Keratinocyte (primary cell): ENCODE measurements around the gene TARDBP. TPM values are rescaled to one million over a fixed set of nuclear protein-coding genes. Genes with fewer than 3 reads are reported as not detected.

Experiments used
- DNase-seq: peaks from one replicate; pipeline ENCODE4 v3.0.0-alpha.2; 2011; ENCODE audit warnings: low read depth, missing footprints, low spot score
- FAIRE-seq: peaks from 2 replicates; lab custom pipeline; 2011; peaks lifted over from hg19 to GRCh38; lab: Jason Lieb, UNC
- H2AFZ ChIP-seq: 2 replicates; pipeline ENCODE4 v1.6.0; 2012; ENCODE audit warnings: low read length, control low read depth, inconsistent platforms; ENCODE audit not compliant: control insufficient read depth
- H3K27ac ChIP-seq: 2 replicates; pipeline ENCODE4 v1.5.1; 2011; ENCODE audit warnings: low read length; ENCODE audit not compliant: control insufficient read depth, insufficient read depth
- H3K27me3 ChIP-seq: 3 replicates; pipeline ENCODE4 v1.6.0; 2011; ENCODE audit warnings: low read length; ENCODE audit not compliant: control insufficient read depth, insufficient read depth; ENCODE audit errors: extremely low read depth
- H3K36me3 ChIP-seq, 2 experiments: 2 replicates in 1 of 2; 3 replicates in 1 of 2; pipeline ENCODE4 v1.5.1; 2011; ENCODE audit warnings: low read length in 2 of 2, mild to moderate bottlenecking in 1 of 2; ENCODE audit not compliant: control insufficient read depth in 2 of 2, insufficient read depth in 2 of 2; ENCODE audit errors: extremely low read depth in 1 of 2
- H3K4me1 ChIP-seq: 3 replicates; pipeline ENCODE4 v1.5.1; 2011; ENCODE audit warnings: low read length; ENCODE audit not compliant: control insufficient read depth, insufficient read depth; ENCODE audit errors: extremely low read depth
- H3K4me2 ChIP-seq: 3 replicates; pipeline ENCODE4 v1.6.0; 2011; ENCODE audit warnings: low read depth, low read length; ENCODE audit not compliant: control insufficient read depth, insufficient read depth; ENCODE audit errors: extremely low read depth
- H3K4me3 ChIP-seq, 3 experiments: fragments of 200-600 bp in 1 of 3; sonication (generic) in 1 of 3; 2 replicates in 2 of 3; 3 replicates in 1 of 3; pipeline ENCODE4 v1.5.1; 2011 to 2016; ENCODE audit warnings: low read length in 3 of 3, mild to moderate bottlenecking in 3 of 3, control low read depth in 2 of 3, inconsistent platforms in 1 of 3, low read depth in 1 of 3, mixed read lengths in 1 of 3, mixed run types in 1 of 3, moderate library complexity in 1 of 3; ENCODE audit not compliant: control insufficient read depth in 2 of 3, insufficient read depth in 2 of 3; ENCODE audit errors: extremely low read depth in 1 of 3
- H3K79me2 ChIP-seq: 2 replicates; pipeline ENCODE4 v1.6.0; 2012; ENCODE audit warnings: low read length; ENCODE audit not compliant: control insufficient read depth, insufficient read depth
- H3K9ac ChIP-seq: 3 replicates; pipeline ENCODE4 v1.6.0; 2011; ENCODE audit warnings: low read length; ENCODE audit not compliant: control insufficient read depth, insufficient read depth; ENCODE audit errors: extremely low read depth
- H3K9me1 ChIP-seq: 3 replicates; pipeline ENCODE4 v1.6.0; 2011; ENCODE audit warnings: low read length; ENCODE audit not compliant: control insufficient read depth, insufficient read depth; ENCODE audit errors: extremely low read depth
- H3K9me3 ChIP-seq: 2 replicates; pipeline ENCODE4 v1.5.1; 2012; ENCODE audit warnings: low read depth, low read length; ENCODE audit not compliant: control insufficient read depth
- H4K20me1 ChIP-seq: 3 replicates; pipeline ENCODE4 v1.6.0; 2011; ENCODE audit warnings: low read length; ENCODE audit not compliant: control insufficient read depth, insufficient read depth; ENCODE audit errors: extremely low read depth
- EZH2 ChIP-seq: IDR thresholded peaks from one replicate; pipeline ENCODE4 v1.6.1; 2012; ENCODE audit warnings: inconsistent platforms, mild to moderate bottlenecking, low read length, moderate library complexity
- dilution Hi-C: fragments of 300-500 bp; cut with MboI; formaldehyde crosslinking; loops from one replicate; pipeline ENCODE4 v1.7.0; 2020; ENCODE audit warnings: low sequenced_read_pairs; ENCODE audit not compliant: extremely low pct_ligation_motif_present
- polyA plus RNA-seq, 5 experiments: library from polyadenylated mRNA; depleted of rRNA in 3 of 5; stranded (reverse) in 3 of 5; stranded (forward) in 1 of 5; unstranded in 1 of 5; fragments of >200 nt; gene quantifications; 1 replicate in 1 of 5; 2 replicates in 3 of 5; 3 replicates in 1 of 5; pipeline versions ENCODE4 v1.2.1 to v1.2.3, GENCODE V29; 2011 to 2012; ENCODE audit warnings: missing spikeins in 2 of 5, low read depth in 1 of 5, low replicate concordance in 1 of 5
- TF ChIP-seq, protein P1 (sequence below), 3 experiments: IDR thresholded peaks in 1 of 3; conservative IDR thresholded peaks in 1 of 3; optimal IDR thresholded peaks in 1 of 3; 2 replicates in 2 of 3; 3 replicates in 1 of 3; pipeline versions ENCODE3 to v1.5.1; 2011; ENCODE audit warnings: low read length in 3 of 3, mild to moderate bottlenecking in 3 of 3, moderate library complexity in 2 of 3, control low read depth in 1 of 3, inconsistent platforms in 1 of 3; ENCODE audit not compliant: insufficient read depth in 2 of 3; ENCODE audit errors: extremely low read depth in 1 of 3

Gene TARDBP
- polyA plus RNA-seq, 1 donor (not counting 4 experiments of a cell fraction or from before 2014, with no cell fraction given) = 177 TPM

DNA sequence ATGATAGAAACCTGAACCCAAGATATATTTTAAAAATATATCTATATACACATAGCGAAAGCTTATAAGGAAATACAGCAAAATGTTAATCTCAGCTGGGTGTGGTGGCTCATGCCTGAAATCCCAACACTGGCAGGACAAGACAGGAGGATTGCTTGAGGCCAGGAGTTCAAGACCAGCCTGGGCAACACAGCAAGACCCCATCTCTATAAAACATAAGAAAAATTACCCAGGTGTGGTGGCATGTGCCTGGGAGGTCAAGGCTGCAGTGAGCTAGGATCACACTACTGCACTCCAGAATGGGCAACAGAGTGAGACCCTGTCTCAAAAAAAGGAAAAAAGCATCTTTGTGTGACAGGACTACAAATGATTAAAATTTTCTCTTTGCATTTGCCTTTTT is 53.3 kb downstream of the TARDBP start:
- H4K20me1 ChIP-seq = no peaks in the 10 kb centered on the region
- no peak overlapping the region for H3K27ac ChIP-seq
- dilution Hi-C loops = no loop called here
- FAIRE-seq = no peak
- H3K9me3 ChIP-seq = no peaks in the 10 kb centered on the region
- H3K4me2 ChIP-seq = no peak overlapping the region
- no peak overlapping the region for H2AFZ ChIP-seq
- H3K79me2 ChIP-seq = peaks cover 9% of the 10 kb centered on the region
- no peak for TF ChIP-seq EZH2
- TF ChIP-seq, protein P1, sequence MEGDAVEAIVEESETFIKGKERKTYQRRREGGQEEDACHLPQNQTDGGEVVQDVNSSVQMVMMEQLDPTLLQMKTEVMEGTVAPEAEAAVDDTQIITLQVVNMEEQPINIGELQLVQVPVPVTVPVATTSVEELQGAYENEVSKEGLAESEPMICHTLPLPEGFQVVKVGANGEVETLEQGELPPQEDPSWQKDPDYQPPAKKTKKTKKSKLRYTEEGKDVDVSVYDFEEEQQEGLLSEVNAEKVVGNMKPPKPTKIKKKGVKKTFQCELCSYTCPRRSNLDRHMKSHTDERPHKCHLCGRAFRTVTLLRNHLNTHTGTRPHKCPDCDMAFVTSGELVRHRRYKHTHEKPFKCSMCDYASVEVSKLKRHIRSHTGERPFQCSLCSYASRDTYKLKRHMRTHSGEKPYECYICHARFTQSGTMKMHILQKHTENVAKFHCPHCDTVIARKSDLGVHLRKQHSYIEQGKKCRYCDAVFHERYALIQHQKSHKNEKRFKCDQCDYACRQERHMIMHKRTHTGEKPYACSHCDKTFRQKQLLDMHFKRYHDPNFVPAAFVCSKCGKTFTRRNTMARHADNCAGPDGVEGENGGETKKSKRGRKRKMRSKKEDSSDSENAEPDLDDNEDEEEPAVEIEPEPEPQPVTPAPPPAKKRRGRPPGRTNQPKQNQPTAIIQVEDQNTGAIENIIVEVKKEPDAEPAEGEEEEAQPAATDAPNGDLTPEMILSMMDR (optimal IDR thresholded peaks at IDR 0.05 in 1 of 3, IDR thresholded peaks at IDR 0.05 in 1 of 3, conservative IDR thresholded peaks at IDR 0.05 in 1 of 3; ENCODE audit: extremely low read depth in 1 of 3, insufficient read depth in 2 of 3, low read length in 3 of 3) = no peak
- peaks cover 30 to 46% of the 10 kb centered on the region in 2 experiments for H3K36me3 ChIP-seq
- H3K27me3 ChIP-seq = no peaks in the 10 kb centered on the region
- peaks cover 8% of the 10 kb centered on the region for H3K4me1 ChIP-seq
- no peak overlapping the region for H3K4me3 ChIP-seq
- H3K9ac ChIP-seq = no peak overlapping the region
- H3K9me1 ChIP-seq = no peaks in the 10 kb centered on the region
- DNase-seq = no peak

DNA sequence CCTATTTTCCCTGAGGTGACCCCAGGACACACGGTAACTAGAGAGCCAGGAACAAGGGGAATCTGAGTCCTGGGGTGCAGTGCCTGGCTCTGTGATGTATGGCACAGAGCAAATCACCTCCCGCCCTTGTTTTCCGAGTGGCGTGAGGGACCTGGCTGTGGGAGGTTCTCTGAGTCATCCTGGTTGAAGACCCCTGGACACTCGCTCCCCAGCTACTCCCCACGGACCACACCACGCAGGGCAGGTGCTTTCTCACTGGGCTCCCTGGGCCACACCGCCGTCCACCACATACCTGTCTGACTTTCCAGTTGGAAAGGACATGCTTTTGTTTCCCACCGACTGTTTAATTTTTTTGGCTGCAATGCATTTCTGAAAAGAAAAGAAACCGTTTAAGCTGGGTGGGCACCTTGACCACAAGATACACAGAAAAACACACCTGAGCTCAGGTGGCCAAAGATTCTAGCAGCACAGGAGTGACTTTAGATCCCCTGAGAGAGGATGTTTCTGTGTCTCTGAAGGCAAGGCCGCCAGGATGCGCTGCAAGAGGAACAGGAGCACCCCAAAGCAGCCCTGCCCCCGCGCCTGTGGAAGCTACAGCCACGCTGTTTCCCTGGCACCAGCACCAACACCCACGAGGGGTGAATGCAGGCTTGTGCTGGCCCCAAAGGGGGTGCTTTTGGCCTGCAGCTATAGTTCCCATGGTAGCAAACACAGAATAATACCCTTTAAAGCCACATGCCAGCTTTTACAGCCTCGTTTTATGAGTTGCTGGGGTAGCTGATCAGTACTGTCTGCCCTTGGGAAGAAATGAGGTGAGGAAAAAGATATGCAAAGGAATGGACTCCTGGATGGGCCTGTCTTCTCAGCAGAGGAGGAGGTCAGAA is 55.5 kb downstream of the TARDBP start:
- DNase-seq (no peak), FAIRE-seq (no peak)
- Histone ChIP-seq H3K9ac (no peak overlapping the region), H3K27me3 (no peaks in the 10 kb centered on the region), H3K27ac (no peak overlapping the region), H3K4me3 (no peak overlapping the region), H3K79me2 (no peaks in the 10 kb centered on the region), H3K4me2 (no peak overlapping the region), H3K9me1 (no peaks in the 10 kb centered on the region), H3K9me3 (no peaks in the 10 kb centered on the region), H4K20me1 (no peaks in the 10 kb centered on the region), H2AFZ (no peak overlapping the region), H3K4me1 (no peaks in the 10 kb centered on the region), H3K36me3 (peaks cover 46 to 58% of the 10 kb centered on the region in 2 experiments)
- dilution Hi-C loops = no loop called here
- TF ChIP-seq, protein P1 (optimal IDR thresholded peaks at IDR 0.05 in 1 of 3, IDR thresholded peaks at IDR 0.05 in 1 of 3, conservative IDR thresholded peaks at IDR 0.05 in 1 of 3; ENCODE audit: extremely low read depth in 1 of 3, insufficient read depth in 2 of 3, low read length in 3 of 3) = no peak
- no peak for TF ChIP-seq EZH2
